AML-193 (cell line): ENCODE results near the gene PRCP.
"Not testable (repeated sequence)": the region's sequence is repeated elsewhere in the genome, so short reads cannot be mapped to it uniquely, and the experiment has no call there.

ENCODE experiments used
- DNase-seq, 2 experiments: peaks; one replicate each; lab custom pipeline; 2025; lab: John Stamatoyannopoulos, UW

PRCP gene

DNA sequence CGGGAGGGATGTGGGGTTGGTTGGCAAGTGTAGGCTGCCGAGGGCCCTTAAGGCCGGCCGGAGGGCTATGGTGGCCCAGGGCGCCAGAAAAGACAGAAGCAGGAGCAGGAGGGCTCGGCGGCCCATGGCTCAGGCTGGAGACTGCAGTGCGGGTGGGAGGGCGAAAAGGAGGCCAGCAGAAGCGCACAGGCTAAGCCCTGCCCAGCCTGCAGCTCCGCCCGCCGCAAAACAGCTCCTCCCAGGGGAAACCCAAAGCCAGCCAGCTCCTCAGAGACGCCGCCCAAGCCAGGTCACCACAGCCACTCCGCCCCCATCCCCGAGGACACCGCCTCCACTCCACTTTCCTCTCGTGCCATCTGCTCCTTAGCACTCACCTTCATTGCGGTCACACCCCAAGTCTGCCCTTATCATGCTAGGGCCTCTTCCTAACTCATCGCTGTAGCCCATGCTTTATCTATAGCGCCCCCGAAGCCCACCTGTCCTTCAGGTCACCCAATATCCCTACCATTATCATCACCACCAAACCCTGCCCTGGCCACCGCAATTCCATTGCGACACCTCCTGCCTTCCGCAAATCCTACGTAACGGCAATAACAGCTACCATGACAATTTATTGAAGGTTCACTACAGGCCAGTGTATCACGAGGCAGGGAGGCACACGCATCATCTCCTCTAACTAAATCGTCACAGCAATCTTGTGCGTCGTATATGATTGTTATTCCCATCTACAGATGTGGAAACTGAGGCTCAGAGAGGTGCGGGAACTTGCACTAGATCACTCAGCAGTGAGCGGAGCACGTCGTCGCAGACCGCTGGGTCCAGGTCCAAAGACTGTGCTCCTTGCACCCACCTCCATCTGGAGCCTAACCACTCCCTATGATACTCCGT lies at the start of gene PRCP:
TSS of gene PRCP (minus strand) at position 154 of the 888 bp plus-strand sequence. CDS start at position 126, 28 bp downstream.
- DNase-seq = peak; percentile 88 to 92

DNA sequence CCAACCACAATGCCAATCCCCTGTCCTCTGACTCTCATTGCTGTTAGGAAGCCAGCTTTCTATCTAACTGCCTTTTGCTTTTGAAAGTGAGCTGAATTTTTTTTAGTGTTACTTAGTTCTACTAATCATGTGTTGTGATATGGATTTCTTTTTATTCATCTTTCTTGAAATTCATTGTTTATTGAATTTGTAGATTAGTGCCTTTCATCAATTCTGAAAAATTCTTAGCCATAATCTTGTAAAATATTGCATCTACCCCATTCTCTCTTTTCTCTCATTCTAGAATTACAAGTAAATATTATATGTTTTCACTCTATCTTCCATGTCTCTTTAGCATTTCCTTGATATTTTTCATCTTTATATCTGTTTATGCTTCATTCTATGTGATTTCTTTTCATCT lies 49.1 kb upstream of the PRCP start:
- DNase-seq = no peak

DNA sequence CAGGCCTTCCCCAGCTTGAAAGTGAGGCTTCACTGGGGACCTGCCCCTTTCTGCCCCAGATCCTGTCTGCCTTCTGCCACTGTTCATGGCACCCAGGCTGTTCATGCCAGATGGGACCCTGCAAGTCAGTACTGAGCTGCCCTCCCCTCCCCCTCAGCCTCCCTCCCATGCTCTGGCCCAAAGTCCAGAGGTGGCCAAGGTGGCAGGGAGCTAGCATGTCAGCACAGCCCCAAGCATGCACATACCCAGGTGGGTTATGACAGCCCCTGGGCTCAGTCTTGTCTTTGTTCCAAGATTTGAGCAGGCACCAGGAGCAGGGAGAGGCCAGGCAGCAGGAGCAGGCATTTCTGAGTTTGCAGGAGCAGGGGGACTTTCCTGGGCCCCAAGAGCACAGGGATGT lies 45.5 kb upstream of the PRCP start:
- DNase-seq = no peak

DNA sequence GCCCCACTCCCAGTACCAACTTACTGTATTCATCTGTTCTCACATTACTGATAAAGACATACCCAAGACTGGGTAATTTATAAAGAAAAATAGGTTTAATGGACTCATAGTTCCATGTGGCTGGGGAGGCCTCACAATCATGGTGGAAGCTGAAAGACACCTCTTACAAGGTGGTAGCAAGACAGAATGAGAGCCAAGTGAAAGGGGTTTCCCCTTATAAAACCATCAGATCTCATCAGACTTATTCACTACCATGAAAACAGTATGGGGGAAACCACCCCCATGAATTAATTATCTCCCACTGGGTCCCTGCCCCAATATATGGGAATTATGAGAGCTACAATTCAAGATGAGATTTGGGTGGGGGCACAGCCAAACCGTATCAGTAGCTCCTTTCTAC lies 44.8 kb upstream of the PRCP start:
- not testable (repeated sequence) for DNase-seq

DNA sequence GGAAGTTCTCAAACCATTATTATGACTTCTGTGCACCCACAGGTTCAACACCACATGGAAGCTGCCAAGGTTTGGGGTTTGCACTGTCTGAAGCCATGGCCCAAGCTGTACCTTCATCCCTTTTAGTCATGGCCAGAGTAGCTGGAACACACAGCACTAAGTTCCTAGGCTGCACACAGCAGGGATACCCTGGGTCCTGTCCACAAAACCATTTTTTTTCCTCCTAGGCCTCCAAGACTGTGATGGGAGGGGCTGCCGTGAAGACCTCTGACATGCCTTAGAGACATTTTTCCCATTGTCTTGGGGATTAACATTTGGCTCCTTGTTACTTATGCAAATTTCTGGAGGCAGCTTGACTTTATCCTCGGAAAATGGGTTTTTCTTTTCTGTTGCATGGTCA lies 44.0 kb upstream of the PRCP start:
- no peak for DNase-seq

DNA sequence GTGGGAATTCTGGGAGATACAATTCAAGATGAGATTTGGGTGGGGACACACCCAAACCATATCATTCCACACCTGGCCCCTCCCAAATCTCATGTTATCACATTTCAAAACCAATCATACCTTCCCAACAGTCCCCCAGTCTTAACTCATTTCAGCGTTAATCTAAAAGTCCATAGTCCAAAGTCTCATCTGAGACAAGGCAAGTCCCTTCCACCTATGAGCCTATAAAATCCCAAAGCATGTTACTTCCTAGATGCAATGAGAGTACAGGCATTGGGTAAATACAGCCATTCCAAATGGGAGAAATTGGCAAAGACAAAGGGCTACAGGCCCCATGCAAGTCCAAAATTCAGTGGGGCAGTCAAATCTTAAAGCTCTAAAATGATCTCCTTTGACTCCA lies 43.2 kb upstream of the PRCP start:
- DNase-seq = not testable (repeated sequence)

DNA sequence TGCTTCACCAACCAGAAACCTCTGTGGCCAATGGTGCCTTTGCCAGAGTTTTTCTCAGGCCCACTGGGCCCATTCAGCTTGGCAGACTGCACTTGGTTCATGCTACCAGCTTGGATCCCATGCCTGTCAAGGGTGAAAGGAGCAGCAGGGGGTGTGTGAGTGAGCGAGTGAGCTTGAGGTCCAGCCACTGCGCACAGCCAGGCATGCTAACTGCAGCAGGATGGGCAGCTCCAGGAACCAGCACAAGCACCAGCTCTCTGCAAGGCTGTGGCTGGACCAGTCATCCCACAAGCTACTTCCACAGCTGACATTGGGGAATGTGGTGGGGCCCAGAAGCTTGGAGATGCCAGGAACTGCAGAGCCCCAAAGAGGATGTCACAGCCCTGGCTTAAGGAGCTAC lies 42.1 kb upstream of the PRCP start:
- no peak for DNase-seq

DNA sequence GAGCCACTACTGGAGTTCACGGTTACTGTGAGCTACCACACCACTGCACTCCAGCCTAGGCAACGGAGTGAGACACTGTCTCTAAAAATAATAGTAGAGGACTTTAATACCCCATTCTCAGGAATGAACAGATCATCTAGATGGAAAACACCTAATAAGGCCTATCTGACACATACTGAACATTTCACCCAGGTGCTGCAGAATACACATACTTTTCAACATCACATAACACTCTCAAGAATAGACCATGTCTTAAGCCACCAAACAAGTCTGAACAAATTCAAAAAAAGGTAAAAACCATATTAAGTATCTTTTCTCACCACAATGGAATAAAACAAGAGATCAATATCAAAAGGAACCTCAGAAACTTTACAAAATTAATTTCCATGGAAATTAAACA lies 39.2 kb upstream of the PRCP start:
- DNase-seq = no peak

DNA sequence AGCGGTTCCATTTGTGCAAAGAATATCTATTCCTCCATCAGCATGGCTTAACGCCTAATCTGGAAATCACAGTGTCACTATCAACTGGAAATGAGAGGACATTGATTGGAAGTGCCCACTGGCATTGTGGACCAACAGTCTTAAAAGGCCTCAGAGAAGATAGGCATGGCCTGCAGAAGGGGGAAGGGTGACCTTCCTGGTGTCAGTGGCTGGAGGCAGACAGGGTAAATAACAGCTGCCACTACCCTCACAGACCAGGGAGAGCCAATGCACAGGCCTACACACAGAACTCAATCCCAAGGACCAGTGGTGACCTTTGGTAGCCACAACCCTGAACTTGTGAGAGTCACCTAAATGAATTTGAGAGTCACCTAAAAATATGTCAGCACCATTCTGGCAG lies 37.3 kb upstream of the PRCP start:
- no peak for DNase-seq

DNA sequence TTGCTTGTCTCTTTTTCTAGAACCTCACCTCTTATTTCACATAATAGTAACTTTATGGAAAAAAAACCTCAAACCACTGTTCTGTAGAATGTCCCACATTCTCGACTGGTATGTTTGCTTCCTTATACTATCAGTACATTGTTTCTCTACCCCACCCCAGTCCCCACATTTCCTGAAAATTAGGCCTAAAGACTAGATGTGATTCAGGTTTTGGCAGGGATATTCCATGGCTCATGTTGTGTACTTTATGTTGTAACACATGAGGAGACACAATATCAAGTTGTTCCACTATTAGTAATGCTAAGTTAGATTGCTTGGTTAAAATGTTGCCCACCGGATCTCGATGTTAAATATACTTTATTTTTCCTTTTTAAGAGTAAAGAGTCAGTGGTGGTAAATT lies 36.0 kb upstream of the PRCP start:
- DNase-seq = no peak

DNA sequence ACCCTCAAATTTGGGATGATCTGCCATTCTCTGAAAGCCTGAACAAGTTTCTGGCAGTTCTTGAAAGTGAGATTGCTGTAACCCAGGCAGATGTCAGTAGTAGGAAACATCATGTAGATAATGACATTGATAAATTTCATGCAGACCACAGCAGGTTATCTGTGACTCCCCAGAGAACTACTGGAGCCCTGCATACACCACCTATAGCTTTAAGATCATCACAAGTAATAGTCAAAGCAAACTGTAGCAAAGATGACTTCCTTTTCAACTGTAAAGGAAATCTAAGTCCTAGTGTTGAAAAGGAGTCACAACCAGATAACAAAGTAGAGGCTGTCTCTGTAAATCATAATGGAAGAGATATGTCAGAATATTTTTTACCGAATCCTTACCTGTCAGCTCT lies 32.3 kb upstream of the PRCP start:
- no peak for DNase-seq

DNA sequence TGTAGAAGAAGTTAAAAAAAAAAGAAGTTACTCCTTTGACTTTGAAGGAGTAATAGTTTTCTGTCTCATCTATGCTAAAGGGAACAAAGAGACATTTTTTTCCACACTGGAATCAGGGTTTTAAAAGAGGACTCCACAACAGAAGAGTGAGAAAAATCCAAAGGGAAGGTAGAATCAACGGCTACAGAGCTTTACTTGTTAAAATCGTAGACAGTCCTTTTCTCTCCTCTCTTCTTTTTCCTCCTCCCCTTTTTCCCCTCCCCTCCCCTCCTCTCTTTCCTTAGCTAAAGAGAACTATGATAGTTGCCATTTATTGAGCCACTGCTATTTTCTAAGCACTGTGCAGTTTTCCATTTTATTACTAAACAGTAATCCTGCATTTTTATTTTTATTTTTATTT lies 30.5 kb upstream of the PRCP start:
- DNase-seq = no peak

DNA sequence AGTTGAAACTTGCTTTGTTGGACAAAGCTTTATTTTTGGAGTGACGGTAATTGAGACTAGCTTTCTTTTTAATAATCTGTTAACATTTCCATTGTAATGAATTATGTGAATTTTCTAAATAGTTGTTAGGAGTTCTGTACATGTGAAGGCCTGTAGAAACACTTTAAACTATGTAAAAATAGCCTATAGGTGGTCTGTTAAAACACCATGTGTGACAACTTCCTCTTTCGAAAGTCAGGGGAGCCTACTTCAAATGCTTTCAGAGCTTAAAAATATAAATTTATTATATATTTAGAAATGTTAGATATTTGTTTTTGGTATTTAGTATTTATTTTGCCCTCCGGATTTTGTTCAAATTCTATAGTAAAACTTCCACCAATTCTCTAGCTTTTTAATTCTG lies 30.0 kb upstream of the PRCP start:
- no peak for DNase-seq

DNA sequence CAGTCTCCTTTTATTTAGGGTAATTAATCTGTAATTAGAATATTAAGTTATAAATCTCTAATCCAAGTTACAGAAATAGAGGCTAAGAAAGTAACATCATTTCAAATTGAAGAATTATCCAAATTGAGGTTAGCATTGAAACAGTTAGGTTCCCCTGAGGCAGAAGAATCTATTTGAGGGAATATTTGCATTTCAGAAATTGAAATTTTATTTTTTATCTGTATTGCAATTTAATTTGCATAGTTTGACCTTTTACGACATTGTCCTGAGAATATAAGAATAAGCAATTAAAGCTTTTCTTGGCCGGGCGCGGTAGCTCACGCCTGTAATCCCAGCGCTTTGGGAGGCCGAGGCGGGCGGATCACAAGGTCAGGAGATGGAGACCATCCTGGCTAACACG lies 28.9 kb upstream of the PRCP start:
- no peak for DNase-seq

DNA sequence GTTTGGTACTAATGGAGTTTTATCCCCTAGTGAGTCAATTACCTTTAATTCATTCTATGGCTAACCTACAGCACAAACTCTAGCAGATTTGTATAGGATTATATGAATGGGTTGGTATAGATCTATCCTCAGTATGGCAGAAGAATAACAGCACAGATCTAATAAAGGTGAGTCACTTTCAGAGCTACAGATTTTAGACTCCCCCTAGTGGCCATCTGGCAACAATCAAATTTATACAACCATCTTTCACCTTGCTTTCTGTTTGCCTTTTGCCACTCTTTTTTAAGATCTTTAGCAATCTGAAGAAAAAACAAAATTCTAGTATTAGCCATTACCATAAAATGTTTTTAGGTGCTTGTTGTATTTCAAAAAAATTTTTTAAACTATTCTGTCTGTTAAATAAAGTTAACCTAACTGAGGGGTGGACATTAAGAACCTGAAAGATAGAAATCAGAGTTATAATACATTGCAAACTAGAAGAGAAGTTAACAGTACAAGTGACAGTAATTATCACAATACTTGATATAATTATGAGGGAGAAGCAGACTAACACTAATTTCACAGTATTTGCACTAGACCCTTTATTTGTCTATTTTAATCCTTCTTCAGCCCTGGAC lies 27.1 kb upstream of the PRCP start:
- DNase-seq = peak; percentile 60 to 63

DNA sequence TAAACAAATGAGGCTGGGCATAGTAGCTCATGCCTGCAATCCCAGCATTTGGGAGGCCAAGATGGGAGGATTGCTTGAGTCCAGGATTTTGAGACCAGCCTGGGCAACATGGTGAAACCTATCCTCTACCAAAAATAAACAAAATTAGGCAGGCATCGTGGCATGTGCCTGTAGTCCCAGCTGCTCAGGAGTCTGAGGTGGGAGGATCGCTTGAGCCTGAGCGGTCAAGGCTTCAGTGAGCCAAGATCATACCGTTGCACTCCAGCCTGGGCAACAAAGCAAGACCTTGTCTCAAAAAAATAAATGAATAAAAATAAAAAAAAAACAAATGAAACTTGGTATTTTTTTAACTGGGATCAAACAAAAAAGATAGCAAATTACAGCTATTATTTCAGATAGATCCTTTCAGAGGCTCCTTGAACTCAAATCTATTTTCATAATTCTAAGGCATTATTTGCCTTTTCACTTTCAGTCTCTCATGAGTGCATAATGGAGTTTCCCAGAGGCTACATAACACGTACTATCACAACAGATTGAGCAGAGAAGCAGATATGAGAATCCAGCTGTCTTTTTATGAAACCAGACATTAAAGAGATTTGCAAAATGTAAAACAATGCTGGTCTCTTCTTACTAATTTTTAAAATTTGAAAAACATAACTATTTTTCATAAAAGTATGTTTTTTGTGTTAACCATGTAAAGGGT lies 24.4 kb upstream of the PRCP start:
- no peak for DNase-seq

DNA sequence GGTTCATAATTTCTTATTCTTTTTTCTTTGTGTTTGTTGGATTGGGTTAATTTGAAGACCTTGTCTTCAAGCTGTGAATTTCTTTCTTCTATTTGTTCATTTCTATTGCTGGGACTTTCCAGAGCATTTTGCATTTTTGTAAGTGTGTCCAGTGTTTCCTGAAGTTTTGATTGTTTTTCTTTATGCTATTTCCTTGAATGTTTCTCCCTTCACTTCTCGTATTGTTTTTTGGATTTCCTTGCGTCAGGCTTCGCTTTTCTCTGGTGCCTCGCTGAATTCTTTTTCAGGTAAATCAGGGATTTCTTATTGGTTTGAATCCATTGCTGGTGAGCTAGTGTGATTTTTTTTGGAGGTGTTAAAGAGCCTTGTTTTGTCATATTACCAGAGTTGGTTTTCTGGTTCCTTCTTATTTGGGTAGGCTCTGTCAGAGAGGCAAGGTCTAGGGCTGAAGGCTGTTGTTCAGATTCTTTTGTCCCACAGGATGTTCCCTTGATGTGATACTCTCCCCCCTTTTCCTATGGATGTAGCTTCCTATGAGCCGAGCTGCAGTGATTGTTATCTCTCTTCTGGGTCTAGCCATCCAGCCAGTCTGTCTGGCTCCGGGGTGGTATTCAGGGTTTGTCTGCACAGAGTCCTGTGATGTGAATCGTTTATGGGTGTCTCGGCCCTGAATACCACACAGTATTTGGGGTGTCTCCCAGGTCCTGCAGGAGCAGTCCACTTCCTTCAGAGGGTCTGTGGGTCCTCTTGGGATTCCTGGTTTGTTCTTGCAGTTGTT lies 22.4 kb upstream of the PRCP start:
- DNase-seq = not testable (repeated sequence)

DNA sequence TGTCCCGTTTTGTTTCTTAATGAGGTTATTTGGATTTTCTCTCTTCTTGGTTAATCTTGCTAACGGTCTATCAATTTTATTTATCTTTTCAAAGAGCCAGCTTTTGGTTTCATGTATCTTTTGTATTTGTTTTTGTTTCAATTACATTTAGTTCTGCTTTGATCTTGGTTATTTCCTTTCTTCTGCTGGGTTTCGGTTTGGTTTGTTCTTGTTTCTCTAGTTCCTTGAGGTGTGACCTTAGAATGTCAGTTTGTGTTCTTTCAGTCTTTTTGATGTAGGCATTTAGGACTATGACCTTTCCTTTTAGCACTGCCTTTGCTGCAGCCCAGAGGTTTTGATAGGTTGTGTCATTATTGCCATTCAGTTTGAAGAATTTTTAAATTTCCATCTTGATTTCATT lies 20.0 kb upstream of the PRCP start:
- DNase-seq = not testable (repeated sequence)

DNA sequence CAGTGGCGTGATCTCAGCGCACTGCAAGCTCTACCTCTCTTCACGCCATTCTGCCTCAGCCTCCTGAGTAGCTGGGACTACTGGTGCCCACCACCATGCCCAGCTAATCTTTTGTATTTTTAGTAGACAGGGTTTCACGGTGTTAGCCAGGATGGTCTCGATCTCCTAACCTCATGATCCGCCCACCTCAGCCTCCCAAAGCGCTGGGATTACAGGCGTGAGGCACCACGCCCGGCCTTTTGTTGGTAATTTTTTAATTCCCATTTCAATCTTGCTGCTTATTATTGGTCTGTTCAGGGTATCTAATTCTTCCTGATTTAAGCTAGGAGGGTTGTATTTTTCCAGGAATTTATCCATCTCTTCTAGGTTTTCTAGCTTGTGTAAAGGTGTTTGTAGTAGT lies 19.6 kb upstream of the PRCP start:
- DNase-seq = not testable (repeated sequence)

DNA sequence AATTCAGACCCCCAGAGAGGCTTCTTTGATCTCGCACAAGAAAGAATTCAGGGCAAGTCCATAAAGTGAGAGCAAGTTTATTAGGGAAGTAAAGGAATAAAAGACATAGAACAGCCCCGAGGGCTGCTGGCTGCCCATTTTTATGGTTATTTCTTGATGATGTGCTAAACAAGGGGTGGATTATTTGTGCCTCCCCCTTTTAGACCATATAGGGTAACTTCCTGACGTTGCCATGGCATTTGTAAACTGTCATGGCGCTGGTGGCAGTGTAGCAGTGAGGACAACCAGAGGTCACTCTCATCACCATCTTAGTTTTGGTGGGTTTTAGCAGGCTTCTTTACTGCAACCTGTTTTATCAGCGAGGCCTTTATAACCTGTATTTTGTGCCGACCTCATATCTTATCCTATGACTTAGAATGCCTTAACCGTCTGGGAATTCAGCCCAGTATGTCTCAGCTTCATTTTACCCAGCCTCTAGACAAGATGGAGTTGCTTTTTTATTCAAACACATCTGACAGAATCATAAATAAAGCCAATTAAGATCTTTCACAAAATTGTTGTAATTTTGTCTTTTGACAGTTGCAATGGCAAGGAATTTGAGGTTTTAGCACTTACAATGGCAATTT lies 8.9 kb upstream of the PRCP start:
- no peak for DNase-seq

DNA sequence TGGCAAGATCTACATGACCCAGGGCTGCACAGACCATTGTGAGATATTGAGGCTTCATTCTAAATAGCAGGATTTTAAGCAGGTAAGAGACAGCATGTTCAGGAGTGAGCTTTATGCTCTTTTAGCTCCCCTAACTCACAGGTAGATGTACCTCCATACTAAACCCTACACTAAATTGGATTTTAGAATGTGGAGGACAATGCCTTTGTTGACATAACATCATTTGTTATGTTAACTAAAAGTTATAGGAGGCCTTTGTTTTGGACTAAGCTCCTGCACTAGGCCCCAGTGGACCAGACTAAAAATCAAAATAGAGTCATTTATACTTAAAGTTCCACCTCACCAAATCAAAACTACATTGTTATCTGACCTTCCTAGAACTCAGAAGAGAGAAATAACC lies 8.1 kb upstream of the PRCP start:
- DNase-seq = no peak

DNA sequence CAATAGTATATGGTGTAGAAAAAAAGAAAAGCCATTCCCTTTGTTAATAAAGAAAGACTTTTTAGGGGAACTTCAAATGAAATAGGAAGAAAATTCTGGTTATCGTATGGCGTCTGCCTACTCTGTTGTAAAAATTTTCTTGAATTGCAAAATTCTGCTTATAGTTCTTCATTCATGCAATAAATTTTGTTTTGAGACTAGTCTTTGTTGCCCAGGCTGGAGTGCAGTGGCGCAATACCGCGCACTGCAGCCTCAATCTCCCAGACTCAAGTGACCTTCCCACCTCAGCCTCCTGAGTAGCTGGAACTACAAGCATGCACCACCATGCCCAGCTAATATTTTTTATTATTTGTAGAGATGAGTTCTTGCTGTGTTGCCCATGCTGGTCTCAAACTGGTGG lies 7.1 kb upstream of the PRCP start:
- peak in 1 of 2 experiments; percentile 5 for DNase-seq
